ENCODE results near the gene TCF3.

DNA sequence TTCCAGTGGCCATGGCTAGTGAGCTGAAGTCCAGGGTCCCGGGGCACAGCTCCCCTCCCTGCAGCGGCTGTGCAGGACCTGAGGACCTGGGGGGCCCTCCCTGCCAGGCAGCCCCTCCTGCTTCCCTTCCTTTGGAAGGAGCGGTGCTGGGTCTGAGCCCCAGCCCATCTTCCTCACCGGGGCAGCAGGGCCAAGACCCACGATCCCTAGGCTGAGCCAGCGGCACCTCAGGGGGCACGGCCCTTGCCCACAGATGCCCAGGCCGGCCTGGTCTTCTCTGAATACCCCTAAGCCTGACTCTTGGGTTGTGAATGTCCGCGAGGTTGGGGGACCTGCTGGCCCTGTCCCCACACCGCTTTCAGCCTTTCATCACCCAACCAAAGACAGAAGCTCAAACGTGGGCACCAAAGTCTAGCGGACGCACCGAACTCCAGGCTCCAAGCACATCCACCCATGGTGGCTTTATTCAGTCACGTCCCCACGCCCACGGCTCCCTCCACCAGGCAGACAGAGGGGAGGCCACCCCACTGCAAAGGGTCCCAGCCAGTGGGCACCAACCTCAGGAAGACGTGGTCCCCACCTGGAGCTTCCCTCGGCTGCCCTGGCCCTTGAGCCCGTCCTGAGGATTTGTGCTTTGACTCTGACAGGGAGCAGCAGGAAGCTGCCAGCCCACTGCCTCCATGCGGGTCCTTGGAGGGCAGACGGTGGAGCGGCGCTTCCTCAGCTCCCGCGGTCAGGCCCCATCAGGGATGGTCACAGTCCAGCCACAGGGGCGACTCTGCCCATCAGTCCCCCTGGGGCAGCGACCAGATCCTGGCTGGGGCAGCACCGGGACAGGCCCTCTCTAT lies 75.9 kb downstream of the TCF3 start:
- TF ChIP-seq, protein P1, sequence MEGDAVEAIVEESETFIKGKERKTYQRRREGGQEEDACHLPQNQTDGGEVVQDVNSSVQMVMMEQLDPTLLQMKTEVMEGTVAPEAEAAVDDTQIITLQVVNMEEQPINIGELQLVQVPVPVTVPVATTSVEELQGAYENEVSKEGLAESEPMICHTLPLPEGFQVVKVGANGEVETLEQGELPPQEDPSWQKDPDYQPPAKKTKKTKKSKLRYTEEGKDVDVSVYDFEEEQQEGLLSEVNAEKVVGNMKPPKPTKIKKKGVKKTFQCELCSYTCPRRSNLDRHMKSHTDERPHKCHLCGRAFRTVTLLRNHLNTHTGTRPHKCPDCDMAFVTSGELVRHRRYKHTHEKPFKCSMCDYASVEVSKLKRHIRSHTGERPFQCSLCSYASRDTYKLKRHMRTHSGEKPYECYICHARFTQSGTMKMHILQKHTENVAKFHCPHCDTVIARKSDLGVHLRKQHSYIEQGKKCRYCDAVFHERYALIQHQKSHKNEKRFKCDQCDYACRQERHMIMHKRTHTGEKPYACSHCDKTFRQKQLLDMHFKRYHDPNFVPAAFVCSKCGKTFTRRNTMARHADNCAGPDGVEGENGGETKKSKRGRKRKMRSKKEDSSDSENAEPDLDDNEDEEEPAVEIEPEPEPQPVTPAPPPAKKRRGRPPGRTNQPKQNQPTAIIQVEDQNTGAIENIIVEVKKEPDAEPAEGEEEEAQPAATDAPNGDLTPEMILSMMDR (conservative IDR thresholded peaks at IDR 0.05; ENCODE audit: low read length) = no peak
- no peak for TF ChIP-seq EZH2phosphoT487 (IDR thresholded peaks at IDR 0.05; ENCODE audit: borderline replicate concordance)
